HG03575 (cell line): Measurements from ENCODE around the gene HTR3B.

Experiments
- ATAC-seq: cut with Tn5 transposase; IDR thresholded peaks from one replicate; pipeline ENCODE4 v1.9.1; 2021; ENCODE audit not compliant: unreplicated experiment, insufficient number of reproducible peaks, low FRiP score; ENCODE audit errors: extremely low read depth

Gene HTR3B

DNA sequence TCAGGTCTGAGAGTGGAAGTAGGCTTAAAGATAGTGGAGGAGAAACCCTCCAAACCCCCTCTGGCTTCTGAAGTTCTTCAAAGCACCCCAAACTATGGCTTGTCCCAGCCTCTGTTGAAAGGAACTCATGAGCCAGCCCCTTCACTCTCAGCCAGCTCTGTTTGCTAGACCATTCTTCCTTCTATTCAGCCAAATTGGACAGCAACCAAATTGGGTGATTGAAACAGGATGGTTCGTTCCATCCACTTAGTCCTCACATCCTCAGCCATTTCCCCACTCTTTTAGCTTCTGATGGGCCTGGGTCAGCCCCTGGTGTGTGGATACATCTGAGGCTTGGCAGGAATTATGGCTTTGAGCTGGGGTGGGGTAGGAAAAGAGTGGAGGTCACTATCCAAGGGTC is 74.8 kb downstream of the HTR3B start:
- no peak for ATAC-seq

DNA sequence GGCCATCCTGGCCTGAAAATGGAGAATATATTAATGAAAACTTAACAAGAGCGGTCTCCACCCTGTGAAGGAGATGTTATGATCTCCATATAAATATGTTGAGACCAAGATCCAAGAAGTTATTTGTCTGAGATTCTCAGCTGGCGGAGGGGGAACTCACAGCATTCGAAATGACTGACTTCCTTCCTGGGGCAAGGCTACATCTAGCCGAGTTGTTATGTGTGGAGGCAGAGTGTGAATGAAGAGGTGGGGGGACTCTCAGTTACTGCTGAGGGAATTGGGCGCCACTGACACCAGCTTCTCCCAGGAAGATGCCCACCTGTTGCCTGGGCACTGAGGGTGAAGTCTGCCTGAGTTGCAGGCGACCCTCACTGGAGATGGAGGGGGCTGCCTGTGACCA is 76.2 kb downstream of the HTR3B start:
- ATAC-seq = no peak

DNA sequence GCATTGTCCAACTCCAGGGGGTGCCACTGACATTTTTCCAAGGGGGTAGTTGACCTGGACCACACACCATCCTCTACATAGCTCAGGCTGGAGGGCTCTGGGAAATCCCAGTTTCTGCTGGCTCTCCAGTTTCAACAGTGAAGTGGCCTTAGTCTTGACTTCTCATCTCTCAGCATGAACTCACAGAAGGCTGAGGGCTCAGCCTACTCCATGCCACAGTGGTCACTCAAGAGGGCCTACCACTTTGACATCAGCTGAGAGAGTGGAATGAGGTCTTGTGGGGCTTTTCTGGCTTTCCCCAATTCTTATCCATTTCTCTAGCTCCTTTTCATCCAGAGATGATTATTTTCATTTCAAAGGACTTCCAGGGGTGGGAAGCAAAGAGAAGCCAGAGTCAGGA is 77.7 kb downstream of the HTR3B start:
- no peak for ATAC-seq

DNA sequence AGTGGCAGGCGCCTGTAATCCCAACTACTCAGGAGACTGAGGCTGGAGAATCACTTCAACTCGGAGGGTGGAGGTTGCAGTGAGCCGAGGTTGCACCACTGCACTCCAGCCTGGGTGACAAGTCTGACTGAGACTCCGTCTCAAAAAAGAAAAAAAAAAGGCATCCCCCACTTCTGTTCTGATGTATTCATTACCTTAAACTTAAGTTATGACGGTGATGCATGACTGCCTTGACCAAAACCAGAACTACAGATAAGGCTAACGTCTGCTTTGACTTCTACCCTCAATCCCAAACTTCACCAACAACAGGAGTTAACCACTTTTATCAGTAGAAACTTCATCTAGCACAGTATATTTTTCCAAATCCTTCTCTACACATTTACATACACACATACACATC is 80.2 kb downstream of the HTR3B start:
- no peak for ATAC-seq

DNA sequence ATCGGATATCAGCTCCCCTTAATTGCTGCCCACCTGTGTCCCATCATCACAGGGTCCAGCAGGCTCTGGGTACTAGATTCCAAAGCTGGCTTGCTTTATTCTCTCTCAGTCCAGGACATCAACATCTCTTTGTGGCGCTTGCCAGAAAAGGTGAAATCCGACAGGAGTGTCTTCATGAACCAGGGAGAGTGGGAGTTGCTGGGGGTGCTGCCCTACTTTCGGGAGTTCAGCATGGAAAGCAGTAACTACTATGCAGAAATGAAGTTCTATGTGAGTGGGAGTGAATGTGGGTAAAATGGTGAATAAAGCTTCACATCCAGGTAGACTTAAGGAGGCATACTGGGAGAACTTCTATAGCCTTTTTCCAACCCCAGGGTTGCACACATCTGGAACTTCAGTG is 81.3 kb downstream of the HTR3B start:
- no peak for ATAC-seq

DNA sequence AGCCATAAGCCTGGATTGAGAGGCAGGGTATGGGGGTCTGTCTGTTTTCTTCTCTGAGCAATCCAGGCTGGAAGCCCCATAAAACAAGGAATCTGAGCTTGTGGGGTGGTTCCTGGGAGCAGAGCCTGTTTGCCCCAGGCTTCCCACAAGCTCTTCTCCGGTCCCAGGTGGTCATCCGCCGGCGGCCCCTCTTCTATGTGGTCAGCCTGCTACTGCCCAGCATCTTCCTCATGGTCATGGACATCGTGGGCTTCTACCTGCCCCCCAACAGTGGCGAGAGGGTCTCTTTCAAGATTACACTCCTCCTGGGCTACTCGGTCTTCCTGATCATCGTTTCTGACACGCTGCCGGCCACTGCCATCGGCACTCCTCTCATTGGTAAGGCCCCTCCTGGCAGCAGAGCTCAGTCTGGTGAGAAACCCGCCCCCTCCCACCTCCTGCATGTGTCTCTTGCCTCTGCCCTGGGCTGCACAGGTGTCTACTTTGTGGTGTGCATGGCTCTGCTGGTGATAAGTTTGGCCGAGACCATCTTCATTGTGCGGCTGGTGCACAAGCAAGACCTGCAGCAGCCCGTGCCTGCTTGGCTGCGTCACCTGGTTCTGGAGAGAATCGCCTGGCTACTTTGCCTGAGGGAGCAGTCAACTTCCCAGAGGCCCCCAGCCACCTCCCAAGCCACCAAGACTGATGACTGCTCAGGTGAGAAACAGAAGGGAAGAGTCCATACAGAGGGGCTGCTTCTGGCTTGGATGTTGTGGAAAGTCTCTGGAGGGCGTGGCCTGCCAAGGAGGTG is 82.0 kb downstream of the HTR3B start:
- no peak for ATAC-seq

DNA sequence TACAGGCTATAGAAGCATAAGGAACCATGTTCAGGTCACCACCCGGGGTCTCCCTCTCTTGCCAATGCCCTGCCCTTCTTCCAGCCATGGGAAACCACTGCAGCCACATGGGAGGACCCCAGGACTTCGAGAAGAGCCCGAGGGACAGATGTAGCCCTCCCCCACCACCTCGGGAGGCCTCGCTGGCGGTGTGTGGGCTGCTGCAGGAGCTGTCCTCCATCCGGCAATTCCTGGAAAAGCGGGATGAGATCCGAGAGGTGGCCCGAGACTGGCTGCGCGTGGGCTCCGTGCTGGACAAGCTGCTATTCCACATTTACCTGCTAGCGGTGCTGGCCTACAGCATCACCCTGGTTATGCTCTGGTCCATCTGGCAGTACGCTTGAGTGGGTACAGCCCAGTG is 84.8 kb downstream of the HTR3B start:
- ATAC-seq = no peak

DNA sequence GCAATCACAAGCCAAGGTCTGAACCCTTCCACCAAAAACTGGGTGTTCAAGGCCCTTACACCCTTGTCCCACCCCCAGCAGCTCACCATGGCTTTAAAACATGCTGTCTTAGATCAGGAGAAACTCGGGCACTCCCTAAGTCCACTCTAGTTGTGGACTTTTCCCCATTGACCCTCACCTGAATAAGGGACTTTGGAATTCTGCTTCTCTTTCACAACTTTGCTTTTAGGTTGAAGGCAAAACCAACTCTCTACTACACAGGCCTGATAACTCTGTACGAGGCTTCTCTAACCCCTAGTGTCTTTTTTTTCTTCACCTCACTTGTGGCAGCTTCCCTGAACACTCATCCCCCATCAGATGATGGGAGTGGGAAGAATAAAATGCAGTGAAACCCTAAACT is 85.3 kb downstream of the HTR3B start:
- ATAC-seq = no peak

DNA sequence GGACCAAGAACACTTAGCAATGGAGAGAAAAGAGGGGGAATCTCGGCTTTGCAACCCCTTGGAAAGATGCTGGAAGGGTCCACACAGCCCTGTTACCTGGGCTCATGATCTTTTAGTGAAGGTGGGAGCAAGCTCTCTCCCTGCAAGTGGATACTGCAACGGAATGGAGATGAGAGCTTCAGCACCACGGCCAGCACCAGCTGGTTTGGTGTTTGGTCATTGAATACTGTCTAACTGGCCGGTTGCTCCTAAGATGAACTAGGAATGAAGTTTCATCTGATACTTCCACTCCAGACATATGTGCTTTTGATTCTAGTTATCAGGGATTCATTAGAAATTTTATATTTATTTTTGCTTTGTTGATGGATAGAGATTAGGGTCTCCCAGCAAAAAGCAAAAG is 86.6 kb downstream of the HTR3B start:
- ATAC-seq = no peak

DNA sequence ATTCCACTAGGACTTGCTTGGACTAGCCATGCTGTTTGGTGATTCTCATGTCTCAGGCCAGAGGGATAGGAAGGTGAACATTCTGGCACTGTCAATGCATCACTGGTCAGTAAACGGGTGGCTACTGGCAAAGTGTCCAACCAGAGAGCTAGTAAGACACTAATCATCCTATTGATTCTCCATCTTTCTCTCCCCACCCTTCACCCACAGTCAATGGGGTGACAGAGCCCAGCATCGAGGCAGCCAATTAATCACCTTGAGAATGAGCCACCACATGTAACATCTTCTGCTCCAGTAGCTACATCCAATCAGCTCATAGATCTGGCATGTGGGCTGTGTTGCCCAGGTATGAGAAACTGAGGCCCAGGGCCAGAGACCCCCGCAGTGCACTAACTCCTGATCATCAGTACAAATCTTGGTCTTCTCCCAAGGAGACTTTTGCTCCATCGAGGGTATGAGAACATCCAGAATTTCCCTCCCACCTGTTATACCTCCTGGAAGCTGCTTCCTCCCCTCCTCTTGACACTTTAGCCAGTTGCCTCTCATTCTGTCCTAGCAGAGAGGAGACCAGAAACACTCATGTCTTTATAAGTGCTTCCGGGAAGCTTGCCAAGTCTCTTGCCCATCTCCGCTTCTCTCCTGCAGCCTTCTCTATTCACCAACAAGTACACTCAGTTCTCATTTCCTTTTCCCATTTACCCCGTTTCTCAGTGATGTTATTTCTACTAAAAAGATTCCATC is 87.3 kb downstream of the HTR3B start:
- ATAC-seq = no peak

DNA sequence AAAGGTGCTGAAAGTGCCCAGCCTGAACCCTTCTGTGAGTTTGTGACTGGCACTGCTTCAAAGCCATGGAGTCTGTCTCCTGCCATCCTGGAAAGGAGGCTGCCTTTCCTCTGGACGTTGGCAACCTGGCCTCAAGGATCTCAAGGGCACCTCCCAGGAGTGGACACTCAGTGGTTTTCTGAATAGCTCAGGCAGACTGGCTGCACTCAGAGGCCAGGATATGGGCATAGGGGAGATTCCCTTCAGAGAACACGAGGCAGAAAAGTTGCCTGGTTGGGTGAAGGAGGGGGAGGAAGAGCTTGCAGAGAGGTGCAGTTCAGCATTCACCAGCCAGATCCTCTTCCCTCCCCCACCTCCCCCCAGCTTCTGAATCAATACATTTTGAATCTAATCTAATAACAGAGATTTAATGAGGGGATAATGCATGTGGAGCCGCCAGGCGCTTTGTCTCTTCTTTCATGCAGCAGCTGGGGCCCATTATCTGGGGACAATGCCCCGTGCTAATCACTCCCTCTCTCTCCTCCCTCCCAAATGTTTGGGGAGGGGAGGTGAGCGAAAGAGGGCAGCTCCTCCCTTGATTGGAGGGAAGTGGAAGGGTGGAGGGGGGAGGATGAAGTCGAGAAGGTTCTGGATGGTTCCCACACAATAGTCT is 88.0 kb downstream of the HTR3B start:
- no peak for ATAC-seq

DNA sequence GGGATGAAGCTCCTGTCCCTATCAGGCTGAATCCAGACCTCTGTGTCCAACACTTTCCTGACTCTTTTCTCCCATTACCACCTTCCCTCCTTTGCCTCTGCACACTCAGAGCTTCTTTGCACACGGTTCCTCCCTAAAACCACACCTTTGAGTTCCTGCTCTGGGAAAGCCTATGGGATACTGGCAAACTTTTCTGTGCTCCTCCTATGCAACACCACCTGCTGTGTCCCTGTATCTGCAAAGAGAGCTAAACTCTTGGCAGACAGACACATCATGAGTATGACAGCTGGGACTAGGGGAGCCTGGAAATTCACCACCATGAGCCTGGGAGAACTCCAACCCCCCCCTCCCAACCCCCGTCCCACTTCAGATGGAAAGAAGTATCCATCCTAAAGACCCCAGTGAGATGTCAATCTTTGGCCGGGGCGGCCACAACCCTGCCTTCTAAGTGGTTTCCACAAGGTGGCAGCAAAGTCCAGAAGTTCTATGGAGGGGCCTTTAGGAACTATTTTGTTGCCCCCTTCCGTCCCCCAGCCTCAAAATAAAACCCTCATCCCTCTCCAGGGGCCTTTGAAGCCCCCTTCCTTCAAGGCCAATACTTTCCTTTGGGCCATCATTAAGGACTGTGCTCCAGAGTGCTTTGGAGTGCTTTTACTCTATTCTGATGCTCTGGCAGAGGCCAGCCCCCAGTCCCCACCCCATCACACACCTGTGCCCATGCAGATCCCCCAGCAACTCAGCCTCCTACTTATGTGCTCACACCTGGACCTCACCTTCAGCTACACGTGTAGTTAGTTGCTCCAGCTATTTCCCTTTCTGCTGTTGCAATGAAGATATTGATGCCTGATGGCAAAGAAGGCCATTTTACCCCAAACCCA is 89.7 kb downstream of the HTR3B start:
- no peak for ATAC-seq
